Measurements from ENCODE around the gene PLPPR1.

The PLPPR1 gene

DNA sequence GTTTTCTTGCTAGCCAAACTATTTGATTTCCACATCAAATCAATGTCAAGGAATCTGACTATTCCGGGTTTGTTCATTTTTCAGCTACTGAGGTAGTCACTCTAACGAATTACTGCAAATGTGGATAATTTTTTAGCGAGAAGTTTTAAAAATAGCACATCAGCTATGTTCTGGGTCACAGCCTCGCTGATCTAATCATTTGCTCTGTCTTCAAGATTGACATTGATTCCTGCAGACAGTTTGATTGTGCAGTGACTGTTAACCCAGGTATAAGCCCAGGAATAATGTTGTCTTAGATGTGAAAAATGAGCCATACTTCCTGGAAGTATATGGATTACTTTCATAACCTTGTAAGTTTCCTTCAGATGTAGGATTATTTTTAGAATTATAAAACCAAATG lies 181.1 kb downstream of the PLPPR1 start:
- Histone ChIP-seq H4K20me1 (ENCODE audit: low read depth, low read length) (no peaks in the 10 kb centered on the region), H3K9ac (ENCODE audit: low read length) (no peak overlapping the region), H3K4me3 (ENCODE audit: insufficient read depth, low read length, poor library complexity, severe bottlenecking) (no peak overlapping the region), H3K4me2 (ENCODE audit: low read depth, low read length, poor library complexity, severe bottlenecking) (no peak overlapping the region), H3K79me2 (ENCODE audit: insufficient read depth, low read length) (no peaks in the 10 kb centered on the region), H3K27ac (ENCODE audit: low read depth, low read length) (no peak overlapping the region), H2AFZ (ENCODE audit: low read depth, low read length, severe bottlenecking) (no peak overlapping the region), H3F3A (ENCODE audit: insufficient read depth) (no peaks in the 10 kb centered on the region), H3K9me2 (replicated peaks; ENCODE audit: insufficient read depth, low read length) (no peaks in the 10 kb centered on the region), H3K9me3 (ENCODE audit: insufficient read depth, low read length) (no peaks in the 10 kb centered on the region), H3K27me3 (ENCODE audit: low read length) (no peaks in the 10 kb centered on the region), H3K36me3 (ENCODE audit: low read length) (no peaks in the 10 kb centered on the region)
- TF ChIP-seq EZH2phosphoT487 (conservative IDR thresholded peaks at IDR 0.05; ENCODE audit: low read length), result no peak
- no peak for TF ChIP-seq CTCF (IDR thresholded peaks at IDR 0.05; ENCODE audit: insufficient read depth, low read length, poor library complexity, severe bottlenecking)

GRCh38 chr9:101212661-101213060 lies 184.1 kb downstream of the PLPPR1 start:
- Histone ChIP-seq H3K27me3 (ENCODE audit: low read length) (no peaks in the 10 kb centered on the region), H4K20me1 (ENCODE audit: low read depth, low read length) (no peaks in the 10 kb centered on the region), H3K4me2 (ENCODE audit: low read depth, low read length, poor library complexity, severe bottlenecking) (no peak overlapping the region), H3K79me2 (ENCODE audit: insufficient read depth, low read length) (no peaks in the 10 kb centered on the region), H3K36me3 (ENCODE audit: low read length) (no peaks in the 10 kb centered on the region), H3K9ac (ENCODE audit: low read length) (no peak overlapping the region), H3F3A (ENCODE audit: insufficient read depth) (no peaks in the 10 kb centered on the region), H3K27ac (ENCODE audit: low read depth, low read length) (no peak overlapping the region), H3K9me2 (replicated peaks; ENCODE audit: insufficient read depth, low read length) (no peaks in the 10 kb centered on the region), H2AFZ (ENCODE audit: low read depth, low read length, severe bottlenecking) (no peak overlapping the region), H3K4me3 (ENCODE audit: insufficient read depth, low read length, poor library complexity, severe bottlenecking) (no peak overlapping the region), H3K9me3 (ENCODE audit: insufficient read depth, low read length) (no peaks in the 10 kb centered on the region)
- TF ChIP-seq EZH2phosphoT487 (conservative IDR thresholded peaks at IDR 0.05; ENCODE audit: low read length) (no peak), CTCF (IDR thresholded peaks at IDR 0.05; ENCODE audit: insufficient read depth, low read length, poor library complexity, severe bottlenecking) (no peak)

DNA sequence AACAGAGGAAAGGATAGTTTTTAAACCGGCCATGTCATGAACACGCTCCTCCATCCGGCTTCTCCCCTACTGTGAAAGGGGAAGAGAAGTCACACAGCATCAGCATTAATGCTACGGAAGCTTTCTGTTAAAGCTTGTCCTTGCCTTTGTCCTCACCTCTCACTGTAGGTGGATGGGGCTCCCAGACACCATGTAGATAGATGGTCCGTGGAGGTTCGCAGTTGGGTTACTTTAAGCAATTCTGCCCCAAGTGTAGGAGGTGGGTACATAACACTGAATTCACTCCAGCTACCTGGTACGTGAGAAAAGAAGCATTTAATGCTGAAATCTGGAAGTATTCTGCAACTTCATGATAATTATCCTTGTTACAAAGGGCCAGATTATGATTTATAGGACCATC lies 190.5 kb downstream of the PLPPR1 start:
- H3K4me2 ChIP-seq (ENCODE audit: low read depth, low read length, poor library complexity, severe bottlenecking), result no peak overlapping the region
- no peaks in the 10 kb centered on the region for H3K27me3 ChIP-seq (ENCODE audit: low read length)
- H3K9ac ChIP-seq (ENCODE audit: low read length), result no peak overlapping the region
- TF ChIP-seq CTCF (IDR thresholded peaks at IDR 0.05; ENCODE audit: insufficient read depth, low read length, poor library complexity, severe bottlenecking), result no peak
- no peak for TF ChIP-seq EZH2phosphoT487 (conservative IDR thresholded peaks at IDR 0.05; ENCODE audit: low read length)
- no peaks in the 10 kb centered on the region for H3K9me3 ChIP-seq (ENCODE audit: insufficient read depth, low read length)
- H3F3A ChIP-seq (ENCODE audit: insufficient read depth), result no peaks in the 10 kb centered on the region
- no peaks in the 10 kb centered on the region for H3K79me2 ChIP-seq (ENCODE audit: insufficient read depth, low read length)
- no peaks in the 10 kb centered on the region for H4K20me1 ChIP-seq (ENCODE audit: low read depth, low read length)
- no peaks in the 10 kb centered on the region for H3K36me3 ChIP-seq (ENCODE audit: low read length)
- H3K9me2 ChIP-seq (replicated peaks; ENCODE audit: insufficient read depth, low read length), result no peaks in the 10 kb centered on the region
- H3K4me3 ChIP-seq (ENCODE audit: insufficient read depth, low read length, poor library complexity, severe bottlenecking), result no peak overlapping the region
- no peak overlapping the region for H2AFZ ChIP-seq (ENCODE audit: low read depth, low read length, severe bottlenecking)
- no peak overlapping the region for H3K27ac ChIP-seq (ENCODE audit: low read depth, low read length)

GRCh38 chr9:101220341-101220740 lies 191.8 kb downstream of the PLPPR1 start:
- Histone ChIP-seq H4K20me1 (ENCODE audit: low read depth, low read length) (no peaks in the 10 kb centered on the region), H3K36me3 (ENCODE audit: low read length) (no peaks in the 10 kb centered on the region), H3K79me2 (ENCODE audit: insufficient read depth, low read length) (no peaks in the 10 kb centered on the region), H2AFZ (ENCODE audit: low read depth, low read length, severe bottlenecking) (no peak overlapping the region), H3K4me2 (ENCODE audit: low read depth, low read length, poor library complexity, severe bottlenecking) (no peak overlapping the region), H3K9me3 (ENCODE audit: insufficient read depth, low read length) (no peaks in the 10 kb centered on the region), H3K27me3 (ENCODE audit: low read length) (no peaks in the 10 kb centered on the region), H3K4me3 (ENCODE audit: insufficient read depth, low read length, poor library complexity, severe bottlenecking) (no peak overlapping the region), H3F3A (ENCODE audit: insufficient read depth) (no peaks in the 10 kb centered on the region), H3K27ac (ENCODE audit: low read depth, low read length) (no peak overlapping the region), H3K9ac (ENCODE audit: low read length) (no peak overlapping the region), H3K9me2 (replicated peaks; ENCODE audit: insufficient read depth, low read length) (no peaks in the 10 kb centered on the region)
- TF ChIP-seq EZH2phosphoT487 (conservative IDR thresholded peaks at IDR 0.05; ENCODE audit: low read length), result no peak
- TF ChIP-seq CTCF (IDR thresholded peaks at IDR 0.05; ENCODE audit: insufficient read depth, low read length, poor library complexity, severe bottlenecking), result no peak

Data from SU-DHL-6 (cell line).